Measurements from ENCODE around the gene RYR3. TPM values are rescaled to one million over a fixed set of nuclear protein-coding genes. Genes with fewer than 3 reads are reported as not detected.

Gene RYR3
- total RNA-seq, 4 donors from 2014 or later, result 9.1 to 64.0 (median 30.4) TPM

DNA sequence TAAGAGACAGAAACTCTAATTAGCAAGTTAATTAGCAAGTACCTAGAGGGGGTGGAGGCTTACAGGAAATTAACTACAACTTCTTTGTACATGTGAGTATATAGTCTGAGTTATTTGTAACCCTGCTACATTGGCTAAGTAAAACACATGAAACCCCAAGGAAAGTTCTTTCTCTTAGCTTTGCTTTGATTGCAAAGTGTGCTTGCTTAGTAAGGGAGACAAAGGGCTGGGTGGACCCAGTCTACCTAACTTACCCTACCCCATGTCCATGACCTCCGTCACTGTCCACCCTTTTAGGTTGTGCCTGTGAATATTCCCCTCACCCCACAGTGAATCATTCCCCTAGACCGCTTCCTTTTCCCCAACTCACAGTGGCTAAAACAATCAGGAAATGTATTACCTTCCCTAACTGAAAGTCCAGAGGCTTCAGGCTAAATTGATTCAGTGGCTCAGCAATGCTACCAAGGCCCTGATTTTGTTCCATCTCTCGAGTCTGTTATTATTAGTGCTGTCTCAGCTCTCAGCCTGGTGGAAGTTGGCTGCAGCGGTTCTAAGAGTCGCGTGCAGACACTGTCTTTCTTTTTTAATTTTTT lies 31.1 kb upstream of the RYR3 start:
- TF ChIP-seq, protein P1, sequence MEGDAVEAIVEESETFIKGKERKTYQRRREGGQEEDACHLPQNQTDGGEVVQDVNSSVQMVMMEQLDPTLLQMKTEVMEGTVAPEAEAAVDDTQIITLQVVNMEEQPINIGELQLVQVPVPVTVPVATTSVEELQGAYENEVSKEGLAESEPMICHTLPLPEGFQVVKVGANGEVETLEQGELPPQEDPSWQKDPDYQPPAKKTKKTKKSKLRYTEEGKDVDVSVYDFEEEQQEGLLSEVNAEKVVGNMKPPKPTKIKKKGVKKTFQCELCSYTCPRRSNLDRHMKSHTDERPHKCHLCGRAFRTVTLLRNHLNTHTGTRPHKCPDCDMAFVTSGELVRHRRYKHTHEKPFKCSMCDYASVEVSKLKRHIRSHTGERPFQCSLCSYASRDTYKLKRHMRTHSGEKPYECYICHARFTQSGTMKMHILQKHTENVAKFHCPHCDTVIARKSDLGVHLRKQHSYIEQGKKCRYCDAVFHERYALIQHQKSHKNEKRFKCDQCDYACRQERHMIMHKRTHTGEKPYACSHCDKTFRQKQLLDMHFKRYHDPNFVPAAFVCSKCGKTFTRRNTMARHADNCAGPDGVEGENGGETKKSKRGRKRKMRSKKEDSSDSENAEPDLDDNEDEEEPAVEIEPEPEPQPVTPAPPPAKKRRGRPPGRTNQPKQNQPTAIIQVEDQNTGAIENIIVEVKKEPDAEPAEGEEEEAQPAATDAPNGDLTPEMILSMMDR (IDR thresholded peaks at IDR 0.05), result no peak
- TF ChIP-seq POLR2A (IDR thresholded peaks at IDR 0.05), result no peak
- H3K9me3 ChIP-seq, result no peaks in the 10 kb centered on the region
- H3K4me1 ChIP-seq, result no peaks in the 10 kb centered on the region
- H3K4me3 ChIP-seq, result no peak overlapping the region
- H3K27me3 ChIP-seq, result no peaks in the 10 kb centered on the region
- H3K36me3 ChIP-seq, result no peaks in the 10 kb centered on the region
- H3K27ac ChIP-seq, result no peak overlapping the region
- no peak for DNase-seq
- intact Hi-C loops (cut with DNase I; ENCODE audit: low total_unique reads), result loop anchor here (10.0 kb wide), 1 partner anchor 415 kb away; no protein-coding TSS in a partner anchor

DNA sequence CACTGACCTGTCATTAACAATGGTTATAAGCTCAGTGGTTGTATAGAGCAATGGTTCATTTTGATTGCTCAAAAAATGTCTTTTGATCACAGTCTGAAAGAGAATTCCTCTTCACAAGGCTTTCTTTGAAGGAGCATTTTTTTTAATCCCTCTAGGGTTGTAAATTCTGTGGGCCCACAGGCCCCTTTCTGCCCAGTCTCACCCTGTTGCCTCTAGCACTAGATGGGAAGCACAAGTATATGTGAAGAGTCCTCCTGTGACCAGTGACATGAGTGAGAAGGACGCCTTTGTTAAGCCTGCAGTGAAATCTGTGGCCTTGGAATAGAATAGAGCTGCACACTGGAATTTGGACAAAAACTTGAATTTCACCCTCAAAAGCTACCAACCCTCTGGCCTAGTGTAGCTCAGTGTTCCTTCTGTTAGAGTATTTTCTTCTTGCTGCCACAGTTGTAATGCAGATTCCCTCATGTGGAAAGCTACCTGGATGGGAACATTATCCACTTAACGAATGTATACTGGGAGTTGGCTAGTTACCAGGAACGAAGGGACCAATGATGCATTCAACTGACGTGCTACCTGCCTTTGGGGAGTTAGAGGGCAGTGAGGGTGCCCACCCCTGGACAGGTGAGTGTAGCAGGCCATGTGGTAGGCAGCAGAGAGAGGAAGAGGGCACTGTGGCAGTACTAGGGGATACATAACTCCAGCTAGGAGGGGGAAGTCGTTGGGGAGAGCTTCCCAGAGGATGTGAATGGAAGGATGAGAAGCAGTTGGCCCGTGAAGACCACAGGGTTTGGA lies 28.3 kb upstream of the RYR3 start:
- no peaks in the 10 kb centered on the region for H3K36me3 ChIP-seq
- DNase-seq, result no peak
- no peak overlapping the region for H3K27ac ChIP-seq
- H3K27me3 ChIP-seq, result no peaks in the 10 kb centered on the region
- no peaks in the 10 kb centered on the region for H3K9me3 ChIP-seq
- H3K4me1 ChIP-seq, result no peaks in the 10 kb centered on the region
- TF ChIP-seq, protein P1 (IDR thresholded peaks at IDR 0.05), result no peak
- no peak overlapping the region for H3K4me3 ChIP-seq
- intact Hi-C loops (cut with DNase I; ENCODE audit: low total_unique reads), result loop anchor here (10.0 kb wide), 1 partner anchor 412 kb away; no protein-coding TSS in a partner anchor

DNA sequence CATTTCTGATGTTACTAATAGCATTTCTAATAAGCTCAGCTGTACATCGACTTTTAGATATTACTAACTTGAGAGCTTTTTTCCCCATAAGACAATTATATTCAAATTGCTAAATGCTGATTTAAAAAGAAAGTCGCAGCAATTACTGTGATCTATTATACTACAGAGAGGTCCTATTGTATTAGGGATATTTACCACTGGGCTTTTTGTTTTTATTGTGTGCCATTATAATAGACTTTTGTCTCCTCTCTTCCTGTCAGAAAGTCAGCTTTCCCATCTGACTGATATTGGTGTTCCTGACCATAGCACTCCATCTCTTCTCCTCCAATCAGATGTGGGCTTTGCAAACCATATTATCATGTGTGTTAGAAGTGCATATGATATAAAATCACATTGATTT lies 27.2 kb upstream of the RYR3 start:
- intact Hi-C loops (cut with DNase I; ENCODE audit: low total_unique reads), result loop anchor here (10.0 kb wide), 1 partner anchor 411 kb away; no protein-coding TSS in a partner anchor
- Histone ChIP-seq H3K9me3 (no peaks in the 10 kb centered on the region), H3K36me3 (no peaks in the 10 kb centered on the region), H3K27me3 (no peaks in the 10 kb centered on the region), H3K4me1 (no peaks in the 10 kb centered on the region), H3K27ac (no peak overlapping the region), H3K4me3 (no peak overlapping the region)
- TF ChIP-seq, protein P1 (IDR thresholded peaks at IDR 0.05), result no peak
- no peak for TF ChIP-seq POLR2A (IDR thresholded peaks at IDR 0.05)
- no peak for DNase-seq

DNA sequence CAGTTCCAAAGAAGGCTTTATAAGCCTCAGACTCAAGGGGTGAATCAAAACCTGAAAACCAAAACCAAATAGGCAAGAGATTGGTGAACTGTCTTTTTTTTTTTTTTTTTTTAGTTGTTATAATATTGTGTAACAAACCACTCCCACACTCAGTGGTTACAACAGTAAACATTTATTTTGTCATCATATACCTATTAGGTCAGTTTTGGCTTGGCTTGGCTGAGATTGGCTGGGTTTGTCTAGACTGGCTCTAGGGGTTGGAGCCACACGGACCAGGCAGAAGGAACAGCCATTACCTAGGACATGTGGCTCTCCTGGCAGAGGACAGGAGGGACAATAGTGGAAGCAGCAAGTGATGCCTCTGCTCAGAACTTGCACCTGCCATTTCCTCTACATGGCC lies 26.4 kb upstream of the RYR3 start:
- H3K4me3 ChIP-seq, result no peak overlapping the region

More for the DNA sequence above, 26.4 kb upstream of the RYR3 start:
- intact Hi-C loops (cut with DNase I; ENCODE audit: low total_unique reads), result loop anchor here (10.0 kb wide), 1 partner anchor 410 kb away; no protein-coding TSS in a partner anchor
- H3K36me3 ChIP-seq, result no peaks in the 10 kb centered on the region
- no peak for DNase-seq
- no peaks in the 10 kb centered on the region for H3K27me3 ChIP-seq
- H3K4me1 ChIP-seq, result no peaks in the 10 kb centered on the region
- no peak overlapping the region for H3K27ac ChIP-seq
- H3K9me3 ChIP-seq, result no peaks in the 10 kb centered on the region
- TF ChIP-seq, protein P1 (IDR thresholded peaks at IDR 0.05), result no peak
- no peak for TF ChIP-seq POLR2A (IDR thresholded peaks at IDR 0.05)
